Tibial nerve (tissue), 3 donors: ENCODE results near the gene TCF12.

Source experiments
- POLR2A ChIP-seq, 2 donors: fragments of 450-650 bp; IDR thresholded peaks; one replicate each; pipeline ENCODE4 v1.6.1; 2017; ENCODE audit warnings: antibody characterized with exemption in 2 of 2, mild to moderate bottlenecking in 2 of 2, moderate library complexity in 2 of 2
- TF ChIP-seq, protein P1 (sequence below), 5 experiments: fragments of 200-600 bp in 3 of 5; fragments of 450-650 bp in 2 of 5; sonication (generic) in 3 of 5; IDR thresholded peaks; one replicate each; pipeline ENCODE4 v1.5.1; 2016 to 2019; ENCODE audit warnings: antibody characterized with exemption in 5 of 5, mild to moderate bottlenecking in 3 of 5, moderate library complexity in 2 of 5

DNA sequence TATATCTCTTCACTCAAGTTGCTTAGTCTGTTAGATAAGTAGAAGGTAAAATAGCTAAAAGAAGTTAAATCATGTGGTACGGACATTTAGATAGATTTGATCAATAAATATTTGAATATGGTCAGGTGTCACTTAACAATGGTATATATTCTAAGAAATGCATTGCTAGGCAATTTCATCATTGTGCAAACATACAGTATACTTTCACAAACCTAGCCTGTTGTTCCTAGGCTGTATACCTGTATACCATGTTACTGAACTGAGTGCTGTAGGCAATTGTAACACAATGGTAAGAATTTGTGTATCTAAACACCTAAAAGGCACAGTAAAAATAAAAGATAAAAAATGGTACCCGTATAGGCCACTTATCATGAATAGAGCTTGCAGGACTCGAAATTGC, 345.1 kb downstream of the TCF12 start:
- TF ChIP-seq, protein P1, sequence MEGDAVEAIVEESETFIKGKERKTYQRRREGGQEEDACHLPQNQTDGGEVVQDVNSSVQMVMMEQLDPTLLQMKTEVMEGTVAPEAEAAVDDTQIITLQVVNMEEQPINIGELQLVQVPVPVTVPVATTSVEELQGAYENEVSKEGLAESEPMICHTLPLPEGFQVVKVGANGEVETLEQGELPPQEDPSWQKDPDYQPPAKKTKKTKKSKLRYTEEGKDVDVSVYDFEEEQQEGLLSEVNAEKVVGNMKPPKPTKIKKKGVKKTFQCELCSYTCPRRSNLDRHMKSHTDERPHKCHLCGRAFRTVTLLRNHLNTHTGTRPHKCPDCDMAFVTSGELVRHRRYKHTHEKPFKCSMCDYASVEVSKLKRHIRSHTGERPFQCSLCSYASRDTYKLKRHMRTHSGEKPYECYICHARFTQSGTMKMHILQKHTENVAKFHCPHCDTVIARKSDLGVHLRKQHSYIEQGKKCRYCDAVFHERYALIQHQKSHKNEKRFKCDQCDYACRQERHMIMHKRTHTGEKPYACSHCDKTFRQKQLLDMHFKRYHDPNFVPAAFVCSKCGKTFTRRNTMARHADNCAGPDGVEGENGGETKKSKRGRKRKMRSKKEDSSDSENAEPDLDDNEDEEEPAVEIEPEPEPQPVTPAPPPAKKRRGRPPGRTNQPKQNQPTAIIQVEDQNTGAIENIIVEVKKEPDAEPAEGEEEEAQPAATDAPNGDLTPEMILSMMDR (IDR thresholded peaks at IDR 0.05), result no peak
- no peak for TF ChIP-seq POLR2A (IDR thresholded peaks at IDR 0.05)
